PC-9 (cell line): ENCODE measurements around the gene GPC5. TPM values are rescaled to one million over a fixed set of nuclear protein-coding genes. Genes with fewer than 3 reads are reported as not detected.
"Not testable (repeated sequence)": the region's sequence is repeated elsewhere in the genome, so short reads cannot be mapped to it uniquely, and the experiment has no call there.

Experiments
- BruUV-seq: library from RNA; stranded (reverse); fragments of 400-500 nt; replicated peaks from 2 replicates; lab custom pipeline; 2021; lab: Mats Ljungman, UMichigan
- CTCF ChIA-PET: fragments of 300-600 bp; sonication (Branson Sonifier 250); formaldehyde crosslinking; loops from one replicate; lab custom pipeline; 2022; ENCODE audit warnings: antibody characterized with exemption; lab: Charles Lee
- POLR2A ChIA-PET: fragments of 300-600 bp; sonication (Branson Sonifier 250); formaldehyde crosslinking; loops from one replicate; lab custom pipeline; 2022; ENCODE audit warnings: antibody characterized with exemption; ENCODE audit not compliant: unreplicated experiment; lab: Charles Lee
- DNase-seq, 2 experiments: peaks; one replicate each; pipeline versions ENCODE4 v3.0.0 to v3.0.0-alpha.2; 2015 to 2022; ENCODE audit warnings: mixed read lengths in 1 of 2
- H2AFZ ChIP-seq: fragments of 200-600 bp; sonication (generic); 2 replicates; pipeline ENCODE4 v1.8.1; 2017; ENCODE audit warnings: antibody characterized with exemption
- H3F3A ChIP-seq: fragments of 200-600 bp; sonication (generic); 2 replicates; pipeline ENCODE4 v1.8.1; 2017; ENCODE audit warnings: antibody characterized with exemption, mild to moderate bottlenecking, low read depth; ENCODE audit not compliant: insufficient read depth
- H3K27ac ChIP-seq: fragments of 200-600 bp; sonication (generic); 2 replicates; pipeline ENCODE4 v1.6.1; 2016; ENCODE audit warnings: mixed run types
- H3K27me3 ChIP-seq: fragments of 200-600 bp; sonication (generic); 2 replicates; pipeline ENCODE4 v1.6.1; 2016; ENCODE audit warnings: low read depth, mixed run types; ENCODE audit not compliant: insufficient read depth
- H3K36me3 ChIP-seq: fragments of 200-600 bp; sonication (generic); 2 replicates; pipeline ENCODE4 v1.6.1; 2016; ENCODE audit warnings: low read depth, mixed run types
- H3K4me1 ChIP-seq: fragments of 200-600 bp; sonication (generic); replicated peaks from 2 replicates; pipeline ENCODE4 v1.6.1; 2016; ENCODE audit warnings: mixed run types; ENCODE audit not compliant: insufficient read depth
- H3K4me2 ChIP-seq: fragments of 200-600 bp; sonication (generic); 2 replicates; pipeline ENCODE4 v1.6.1; 2017; ENCODE audit warnings: mixed run types
- H3K4me3 ChIP-seq: fragments of 200-600 bp; sonication (generic); 2 replicates; pipeline ENCODE4 v1.6.1; 2016; ENCODE audit warnings: mixed run types
- H3K79me2 ChIP-seq: fragments of 200-600 bp; sonication (generic); 2 replicates; pipeline ENCODE4 v1.6.1; 2017; ENCODE audit warnings: low read depth, mixed run types
- H3K9me2 ChIP-seq: fragments of 200-600 bp; sonication (generic); 2 replicates; pipeline ENCODE4 v1.8.1; 2017; ENCODE audit warnings: mild to moderate bottlenecking; ENCODE audit not compliant: insufficient read depth
- H3K9me3 ChIP-seq: fragments of 200-600 bp; sonication (generic); 2 replicates; pipeline ENCODE4 v1.8.1; 2016; ENCODE audit warnings: low read depth; ENCODE audit not compliant: insufficient read depth
- H4K20me1 ChIP-seq: fragments of 200-600 bp; sonication (generic); 2 replicates; pipeline ENCODE4 v1.8.1; 2017; ENCODE audit not compliant: insufficient read depth
- EZH2 ChIP-seq: fragments of 200-600 bp; sonication (generic); IDR thresholded peaks from 2 replicates; pipeline ENCODE4 v1.8.0; 2017; ENCODE audit warnings: antibody characterized with exemption, low read depth
- intact Hi-C: fragments of 100-400 bp; cut with micrococcal nuclease; formaldehyde crosslinking; loops from one replicate; pipeline ENCODE4 v1.10.0; 2022; ENCODE audit not compliant: unreplicated experiment
- total RNA-seq: library from RNA; stranded (reverse); gene quantifications from 2 replicates; pipeline ENCODE4 v1.2.3, GENCODE V29; 2021
- TF ChIP-seq, protein P1 (sequence below): fragments of 200-600 bp; sonication (generic); conservative IDR thresholded peaks from 2 replicates; pipeline ENCODE4 v1.6.1; 2017; ENCODE audit warnings: mixed run types, antibody characterized with exemption, mild to moderate bottlenecking, moderate library complexity

The GPC5 gene
- total RNA-seq, 1 experiment from 2014 or later: not detected

DNA sequence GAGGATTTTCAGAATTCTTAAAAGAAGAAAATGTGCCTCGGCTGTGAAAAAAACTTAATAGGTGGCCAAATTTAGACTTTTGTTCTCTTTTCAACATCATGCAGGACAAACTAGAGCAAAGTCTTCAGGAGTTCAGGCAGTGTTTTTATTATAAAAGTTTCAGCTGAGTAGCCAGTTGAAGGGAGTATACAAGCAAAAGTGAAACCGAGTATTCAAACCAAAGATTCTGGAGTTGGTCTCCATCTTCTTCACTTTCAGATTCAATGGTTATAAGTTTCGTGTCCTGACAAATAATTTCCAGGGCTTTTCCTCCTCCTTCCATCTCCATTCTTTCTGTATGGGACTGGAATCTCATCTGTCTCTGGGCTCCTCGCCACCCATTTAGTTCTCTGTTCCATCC is 379.7 kb downstream of the GPC5 start:
- Histone ChIP-seq H3K27me3 (no peaks in the 10 kb centered on the region), H2AFZ (peak overlapping the region; percentile 58; the same call in 1 of the 2 replicates), H3K4me3 (no peak overlapping the region), H3K4me1 (no peaks in the 10 kb centered on the region), H3F3A (no peaks in the 10 kb centered on the region), H3K36me3 (no peaks in the 10 kb centered on the region), H3K27ac (no peak overlapping the region), H3K79me2 (no peaks in the 10 kb centered on the region), H3K4me2 (peak overlapping the region; percentile 36; the same call in 1 of the 2 replicates), H4K20me1 (no peaks in the 10 kb centered on the region), H3K9me2 (no peaks in the 10 kb centered on the region), H3K9me3 (no peaks in the 10 kb centered on the region)
- POLR2A ChIA-PET: no interaction called here
- intact Hi-C loops: no loop called here
- no TSS peak for BruUV-seq
- CTCF ChIA-PET: no interaction called here
- TF ChIP-seq, protein P1, sequence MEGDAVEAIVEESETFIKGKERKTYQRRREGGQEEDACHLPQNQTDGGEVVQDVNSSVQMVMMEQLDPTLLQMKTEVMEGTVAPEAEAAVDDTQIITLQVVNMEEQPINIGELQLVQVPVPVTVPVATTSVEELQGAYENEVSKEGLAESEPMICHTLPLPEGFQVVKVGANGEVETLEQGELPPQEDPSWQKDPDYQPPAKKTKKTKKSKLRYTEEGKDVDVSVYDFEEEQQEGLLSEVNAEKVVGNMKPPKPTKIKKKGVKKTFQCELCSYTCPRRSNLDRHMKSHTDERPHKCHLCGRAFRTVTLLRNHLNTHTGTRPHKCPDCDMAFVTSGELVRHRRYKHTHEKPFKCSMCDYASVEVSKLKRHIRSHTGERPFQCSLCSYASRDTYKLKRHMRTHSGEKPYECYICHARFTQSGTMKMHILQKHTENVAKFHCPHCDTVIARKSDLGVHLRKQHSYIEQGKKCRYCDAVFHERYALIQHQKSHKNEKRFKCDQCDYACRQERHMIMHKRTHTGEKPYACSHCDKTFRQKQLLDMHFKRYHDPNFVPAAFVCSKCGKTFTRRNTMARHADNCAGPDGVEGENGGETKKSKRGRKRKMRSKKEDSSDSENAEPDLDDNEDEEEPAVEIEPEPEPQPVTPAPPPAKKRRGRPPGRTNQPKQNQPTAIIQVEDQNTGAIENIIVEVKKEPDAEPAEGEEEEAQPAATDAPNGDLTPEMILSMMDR: no peak
- no peak for TF ChIP-seq EZH2
- no peak for DNase-seq

DNA sequence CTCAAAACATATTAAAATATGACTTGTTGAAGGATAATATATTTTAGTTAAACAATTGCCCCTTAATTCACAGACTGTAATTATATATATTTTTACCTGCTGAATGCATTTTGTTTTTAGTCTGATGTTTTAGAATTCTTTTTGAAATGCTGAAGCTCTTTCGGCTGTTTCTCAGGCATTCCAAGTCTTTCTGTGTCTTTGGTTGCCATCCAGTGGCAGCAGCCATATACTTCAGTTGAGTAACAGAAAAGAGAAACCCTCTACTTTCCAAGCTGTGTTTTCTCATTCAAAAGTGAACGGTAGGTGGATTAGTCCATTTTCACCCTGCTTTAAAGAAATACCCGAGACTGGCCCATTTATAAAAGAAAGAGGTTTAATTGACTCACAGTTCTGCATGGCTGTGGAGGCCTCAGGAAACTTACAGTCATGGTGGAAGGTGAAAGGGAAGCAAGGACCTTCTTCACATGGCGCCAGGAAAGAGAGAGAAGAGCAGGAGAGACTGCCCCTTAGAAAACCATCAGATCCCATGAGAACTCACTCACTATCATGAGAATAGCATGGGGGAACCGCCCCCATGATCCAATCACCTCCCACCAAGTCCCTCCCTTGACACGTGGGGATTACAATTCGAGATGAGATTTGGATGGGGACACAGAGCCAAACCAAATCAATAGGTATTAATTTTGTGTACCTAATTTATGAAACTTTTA is 383.7 kb downstream of the GPC5 start:
- BruUV-seq, CTCF ChIA-PET, H3K4me1 ChIP-seq, H3K79me2 ChIP-seq, H3K27me3 ChIP-seq, intact Hi-C loops, H4K20me1 ChIP-seq, H3K9me2 ChIP-seq, H3F3A ChIP-seq, H2AFZ ChIP-seq, POLR2A ChIA-PET, H3K4me3 ChIP-seq, H3K36me3 ChIP-seq, H3K4me2 ChIP-seq, H3K9me3 ChIP-seq, H3K27ac ChIP-seq, DNase-seq: not testable (repeated sequence)

DNA sequence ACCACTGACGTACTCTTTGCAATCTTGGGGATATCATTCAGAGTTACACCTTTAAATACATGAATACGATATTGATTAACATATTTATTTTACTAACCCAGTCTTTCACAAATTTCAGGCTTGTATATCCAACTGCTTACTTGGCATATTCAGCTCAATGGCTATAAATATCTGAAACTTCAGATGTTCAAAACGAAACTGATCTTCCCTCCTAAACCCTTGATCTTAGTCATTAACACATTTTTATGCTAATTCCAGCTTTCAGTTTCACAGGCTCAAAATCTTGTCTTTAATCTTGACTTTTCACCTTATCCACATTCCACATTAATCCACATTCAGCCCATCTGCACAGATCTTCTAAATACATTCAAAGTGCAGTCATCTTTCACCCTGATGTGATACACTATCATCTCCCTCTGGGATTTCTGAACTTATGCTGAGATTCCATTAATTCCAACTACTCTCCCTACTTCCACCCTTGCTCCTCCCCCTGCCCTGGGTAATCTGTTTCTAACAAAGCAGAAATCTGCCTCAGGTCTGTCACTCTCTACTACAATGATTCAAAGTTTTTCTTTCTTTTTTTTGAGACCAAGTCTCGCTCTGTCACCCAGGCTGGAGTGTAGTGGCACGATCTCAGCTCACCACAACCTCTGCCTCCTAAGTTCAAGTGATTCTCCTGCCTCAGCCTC is 387.2 kb downstream of the GPC5 start:
- Histone ChIP-seq H3K79me2 (no peaks in the 10 kb centered on the region), H3F3A (no peaks in the 10 kb centered on the region), H4K20me1 (no peaks in the 10 kb centered on the region), H3K9me2 (no peaks in the 10 kb centered on the region), H3K36me3 (no peaks in the 10 kb centered on the region), H3K4me1 (no peaks in the 10 kb centered on the region), H3K9me3 (no peaks in the 10 kb centered on the region), H3K27ac (no peak overlapping the region), H3K4me2 (no peak overlapping the region), H2AFZ (no peak overlapping the region), H3K27me3 (no peaks in the 10 kb centered on the region), H3K4me3 (no peak overlapping the region)
- intact Hi-C loops: no loop called here
- ChIA-PET CTCF (no interaction called here), POLR2A (no interaction called here)
- DNase-seq: no peak
- no peak for TF ChIP-seq EZH2
- TF ChIP-seq, protein P1: no peak
- BruUV-seq: no TSS peak
